A549 (cell line): ENCODE measurements around the gene NEDD4L.

Source experiments
- BCL3 ChIP-seq: fragments of >200 bp; sonication (Bioruptor Twin); formaldehyde crosslinking; IDR thresholded peaks from 3 replicates; pipeline ENCODE4 v1.6.1; 2016
- BHLHE40 ChIP-seq: IDR thresholded peaks from 2 replicates; pipeline ENCODE4 v1.6.1; 2012; ENCODE audit warnings: low read depth, low read length, inconsistent platforms
- CHD2 ChIP-seq: fragments of 150-350 bp; IDR thresholded peaks from 2 replicates; pipeline ENCODE4 v1.6.1; 2014; ENCODE audit warnings: low read length; ENCODE audit not compliant: partially characterized antibody
- CTCF ChIP-seq: fragments of >200 bp; sonication (Bioruptor Twin); formaldehyde crosslinking; IDR thresholded peaks from 3 replicates; pipeline ENCODE4 v1.5.1; 2016
- EP300 ChIP-seq, 2 experiments: fragments of >200 bp; sonication (Bioruptor Twin); formaldehyde crosslinking; IDR thresholded peaks; 2 replicates in 1 of 2; 3 replicates in 1 of 2; pipeline ENCODE4 v1.6.1; 2016 to 2017
- FOSB ChIP-seq: fragments of 250-450 bp; sonication (Bioruptor Pico); IDR thresholded peaks from 2 replicates; pipeline ENCODE4 v1.5.0; 2020; ENCODE audit warnings: mild to moderate bottlenecking, moderate library complexity
- HDAC2 ChIP-seq: fragments of 200-600 bp; sonication (generic); IDR thresholded peaks from 2 replicates; pipeline ENCODE4 v1.6.1; 2016
- MAX ChIP-seq: IDR thresholded peaks from 2 replicates; pipeline ENCODE4 v1.6.1; 2012
- PBX3 ChIP-seq: IDR thresholded peaks from 2 replicates; pipeline ENCODE4 v1.6.1; 2012
- POLR2A ChIP-seq: IDR thresholded peaks from 2 replicates; pipeline ENCODE4 v1.6.1; 2012; ENCODE audit warnings: mild to moderate bottlenecking, low read length
- RAD21 ChIP-seq, 2 experiments: fragments of >200 bp in 1 of 2; sonication (Bioruptor Twin) in 1 of 2; formaldehyde crosslinking in 1 of 2; IDR thresholded peaks in 1 of 2; conservative IDR thresholded peaks in 1 of 2; 2 replicates in 1 of 2; 3 replicates in 1 of 2; pipeline ENCODE4 v1.6.1; 2012 to 2018; ENCODE audit warnings: inconsistent platforms in 1 of 2
- RNF2 ChIP-seq: fragments of 200-600 bp; sonication (generic); IDR thresholded peaks from 2 replicates; pipeline ENCODE4 v1.6.1; 2016; ENCODE audit warnings: low read depth, mild to moderate bottlenecking, antibody characterized with exemption, moderate library complexity, borderline replicate concordance
- USF2 ChIP-seq: fragments of 450-650 bp; IDR thresholded peaks from 2 replicates; pipeline ENCODE4 v1.6.1; 2014; ENCODE audit warnings: antibody characterized with exemption

GRCh38 chr18:58272209-58272608 lies 228.2 kb downstream of the NEDD4L start:
- TF ChIP-seq MAX (no peak), CTCF (no peak), BHLHE40 (no peak), CHD2 (no peak), RNF2 (no peak), FOSB (CRISPR knock-in tag) (no peak), RAD21 (conservative IDR thresholded peaks at IDR 0.05 in 1 of 2, IDR thresholded peaks at IDR 0.05 in 1 of 2) (no peak), EP300 (IDR thresholded peaks at IDR 0.05) (no peak), BCL3 (no peak), HDAC2 (no peak), POLR2A (no peak), PBX3 (no peak), USF2 (no peak)
